GM19395 (cell line): ENCODE data around the gene GIGYF2.
"Not testable (repeated sequence)": the region's sequence is repeated elsewhere in the genome, so short reads cannot be mapped to it uniquely, and the experiment has no call there.

Experiments used
- ATAC-seq: cut with Tn5 transposase; IDR thresholded peaks from one replicate; pipeline ENCODE4 v1.9.1; 2021; ENCODE audit warnings: mild to moderate bottlenecking, moderate library complexity; ENCODE audit not compliant: unreplicated experiment

GIGYF2 gene

GRCh38 chr2:232689152-232689910, 7.8 kb upstream of the GIGYF2 start:
- no peak for ATAC-seq

- ATAC-seq = not testable (repeated sequence)
Observed at GRCh38 chr2:232691117-232691516, 6.0 kb upstream of the GIGYF2 start.

- no peak for ATAC-seq
Observed at GRCh38 chr2:232693344-232693743, 3.8 kb upstream of the GIGYF2 start.

- ATAC-seq = no peak
Observed at GRCh38 chr2:232696609-232697058, 497 bp upstream of the GIGYF2 start.

- peak; percentile 37 for ATAC-seq
Observed at GRCh38 chr2:232697807-232698110, 628 bp downstream of the GIGYF2 start.

- ATAC-seq = no peak
Observed at GRCh38 chr2:232698556-232699091, 1.5 kb downstream of the GIGYF2 start.

- no peak for ATAC-seq
Observed at GRCh38 chr2:232699110-232699509, 2.0 kb downstream of the GIGYF2 start.

GRCh38 chr2:232700154-232700553, 3.0 kb downstream of the GIGYF2 start:
- no peak for ATAC-seq

GRCh38 chr2:232707076-232707475, 9.9 kb downstream of the GIGYF2 start:
- no peak for ATAC-seq

- ATAC-seq = no peak
Observed at GRCh38 chr2:232713505-232713904, 16.4 kb downstream of the GIGYF2 start.

- ATAC-seq = no peak
Observed at GRCh38 chr2:232714969-232715368, 17.8 kb downstream of the GIGYF2 start.

GRCh38 chr2:232720056-232720455, 22.9 kb downstream of the GIGYF2 start:
- ATAC-seq = not testable (repeated sequence)

- no peak for ATAC-seq
Observed at GRCh38 chr2:232721261-232721660, 24.1 kb downstream of the GIGYF2 start.

GRCh38 chr2:232721882-232722281, 24.8 kb downstream of the GIGYF2 start:
- ATAC-seq = no peak

- ATAC-seq = no peak
Observed at GRCh38 chr2:232723027-232723426, 25.9 kb downstream of the GIGYF2 start.

- no peak for ATAC-seq
Observed at GRCh38 chr2:232728785-232729184, 31.7 kb downstream of the GIGYF2 start.

- no peak for ATAC-seq
Observed at GRCh38 chr2:232731470-232731869, 34.3 kb downstream of the GIGYF2 start.

- ATAC-seq = no peak
Observed at GRCh38 chr2:232741294-232741693, 44.2 kb downstream of the GIGYF2 start.

- ATAC-seq = no peak
Observed at GRCh38 chr2:232741972-232742371, 44.8 kb downstream of the GIGYF2 start.

- ATAC-seq = no peak
Observed at GRCh38 chr2:232744963-232745362, 47.8 kb downstream of the GIGYF2 start.

- no peak for ATAC-seq
Observed at GRCh38 chr2:232748038-232748437, 50.9 kb downstream of the GIGYF2 start.

GRCh38 chr2:232749331-232749730, 52.2 kb downstream of the GIGYF2 start:
- ATAC-seq = no peak
